Measurements from ENCODE around the gene MAPK7.

The MAPK7 gene

DNA sequence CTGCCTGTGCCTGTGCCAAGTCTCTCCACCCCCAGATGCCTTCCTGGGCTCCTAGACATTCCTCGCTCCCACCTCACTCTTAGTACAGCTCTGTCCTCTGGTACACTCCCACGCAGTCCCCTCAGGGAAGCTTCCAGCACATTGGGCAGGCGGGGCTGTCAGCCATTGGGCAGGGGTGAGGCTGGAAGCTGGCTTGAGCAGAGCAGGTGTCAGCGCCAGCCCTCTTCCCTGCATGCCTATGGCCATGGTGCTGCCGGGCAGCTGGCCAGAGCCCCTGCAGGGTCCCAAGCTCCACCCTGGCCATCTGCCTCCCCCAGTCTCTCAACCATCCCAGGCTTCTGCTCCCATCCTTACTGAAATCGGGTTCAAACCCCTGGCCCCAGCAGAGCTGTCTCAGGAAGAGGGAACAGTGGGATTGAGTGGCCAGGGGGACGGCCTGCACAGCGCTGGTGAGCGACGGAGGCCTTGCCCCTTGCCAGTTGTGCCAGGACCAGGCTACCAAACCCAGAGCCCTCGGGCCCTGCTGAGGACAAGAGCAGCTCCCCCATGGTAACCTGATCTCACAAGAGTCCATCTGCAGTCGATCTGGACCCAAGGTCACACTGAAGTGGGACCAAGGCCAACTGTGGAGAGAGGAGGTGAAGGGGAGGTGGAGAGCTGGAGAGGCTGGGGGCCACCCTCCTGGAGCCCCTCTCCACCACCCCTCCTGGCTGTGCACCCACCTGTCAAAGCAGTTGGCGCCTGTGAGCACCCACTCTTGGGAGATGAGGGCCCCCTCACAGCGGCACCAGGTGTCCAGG, 13.4 kb upstream of the MAPK7 start:
- TF ChIP-seq, protein P1, sequence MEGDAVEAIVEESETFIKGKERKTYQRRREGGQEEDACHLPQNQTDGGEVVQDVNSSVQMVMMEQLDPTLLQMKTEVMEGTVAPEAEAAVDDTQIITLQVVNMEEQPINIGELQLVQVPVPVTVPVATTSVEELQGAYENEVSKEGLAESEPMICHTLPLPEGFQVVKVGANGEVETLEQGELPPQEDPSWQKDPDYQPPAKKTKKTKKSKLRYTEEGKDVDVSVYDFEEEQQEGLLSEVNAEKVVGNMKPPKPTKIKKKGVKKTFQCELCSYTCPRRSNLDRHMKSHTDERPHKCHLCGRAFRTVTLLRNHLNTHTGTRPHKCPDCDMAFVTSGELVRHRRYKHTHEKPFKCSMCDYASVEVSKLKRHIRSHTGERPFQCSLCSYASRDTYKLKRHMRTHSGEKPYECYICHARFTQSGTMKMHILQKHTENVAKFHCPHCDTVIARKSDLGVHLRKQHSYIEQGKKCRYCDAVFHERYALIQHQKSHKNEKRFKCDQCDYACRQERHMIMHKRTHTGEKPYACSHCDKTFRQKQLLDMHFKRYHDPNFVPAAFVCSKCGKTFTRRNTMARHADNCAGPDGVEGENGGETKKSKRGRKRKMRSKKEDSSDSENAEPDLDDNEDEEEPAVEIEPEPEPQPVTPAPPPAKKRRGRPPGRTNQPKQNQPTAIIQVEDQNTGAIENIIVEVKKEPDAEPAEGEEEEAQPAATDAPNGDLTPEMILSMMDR (IDR thresholded peaks at IDR 0.05; ENCODE audit: low read depth, low read length), result no peak
- TF ChIP-seq MYC (IDR thresholded peaks at IDR 0.05; ENCODE audit: low read depth, low read length) (no peak), POLR2A (IDR thresholded peaks at IDR 0.05; ENCODE audit: extremely low read depth, insufficient read length) (no peak)
- TF ChIP-seq, protein P2, sequence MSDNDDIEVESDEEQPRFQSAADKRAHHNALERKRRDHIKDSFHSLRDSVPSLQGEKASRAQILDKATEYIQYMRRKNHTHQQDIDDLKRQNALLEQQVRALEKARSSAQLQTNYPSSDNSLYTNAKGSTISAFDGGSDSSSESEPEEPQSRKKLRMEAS (IDR thresholded peaks at IDR 0.05; ENCODE audit: low read depth, low read length), result no peak
- H3K4me3 ChIP-seq (ENCODE audit: low read depth, low read length), result no peak overlapping the region
- no peak for DNase-seq (ENCODE audit: low read depth)

DNA sequence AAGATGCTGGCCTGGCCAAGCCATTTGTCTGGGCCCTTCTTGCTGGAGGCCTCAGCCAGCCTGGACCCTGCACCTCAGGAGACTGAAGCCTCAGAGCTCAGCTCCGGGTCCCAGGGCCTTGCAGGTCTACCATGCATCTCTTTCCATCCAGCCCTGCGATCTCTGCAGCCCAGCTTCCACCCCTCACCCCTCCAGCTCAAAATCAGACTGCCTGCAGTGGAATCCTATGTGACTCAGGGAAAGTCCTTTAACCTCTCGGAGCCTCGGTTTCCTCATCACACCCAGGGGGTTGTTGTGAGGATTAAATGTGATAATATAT, 12.8 kb upstream of the MAPK7 start:
- TF ChIP-seq POLR2A (IDR thresholded peaks at IDR 0.05; ENCODE audit: extremely low read depth, insufficient read length), result no peak
- TF ChIP-seq MYC (IDR thresholded peaks at IDR 0.05; ENCODE audit: low read depth, low read length), result no peak
- no peak for DNase-seq (ENCODE audit: low read depth)
- no peak overlapping the region for H3K4me3 ChIP-seq (ENCODE audit: low read depth, low read length)

DNA sequence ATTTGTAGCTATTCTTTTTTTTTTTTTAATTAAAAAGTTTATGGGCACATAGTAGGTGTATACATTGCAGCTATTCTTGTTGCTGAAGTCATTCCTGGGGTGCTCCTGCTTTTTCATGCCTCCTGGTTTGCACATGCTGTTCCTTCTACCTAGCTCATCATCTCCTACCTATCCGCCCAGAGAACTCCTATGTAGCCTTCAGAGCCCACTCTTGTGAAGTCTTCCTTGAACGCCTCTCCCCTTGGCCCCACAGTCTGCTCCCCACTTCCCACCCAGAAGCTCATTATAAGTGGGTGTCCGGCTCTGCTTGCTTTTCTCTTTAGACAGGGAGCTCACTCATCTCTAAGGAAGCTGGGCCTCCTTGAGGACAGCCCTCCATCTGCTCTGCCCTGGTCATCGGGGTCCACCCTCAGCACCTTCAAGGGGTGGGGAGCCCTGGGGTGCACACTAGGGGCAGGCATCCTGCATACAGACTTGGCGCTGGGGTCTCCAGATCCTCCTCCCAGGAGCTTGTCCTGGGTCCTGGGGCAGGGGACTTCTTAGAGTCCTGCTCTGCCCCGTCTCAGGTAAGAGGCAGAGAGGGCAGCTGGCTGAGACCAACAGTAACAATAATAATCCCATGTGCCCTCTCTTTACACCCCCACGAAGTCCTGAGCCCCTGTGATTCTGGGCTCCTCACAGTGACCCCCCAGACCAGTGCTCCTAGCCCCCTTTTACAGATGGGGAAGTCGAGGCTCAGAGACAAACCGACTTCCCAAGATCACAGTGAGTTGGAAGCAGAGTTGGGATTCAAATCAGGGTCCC, 12.3 kb upstream of the MAPK7 start:
- TF ChIP-seq, protein P1 (IDR thresholded peaks at IDR 0.05; ENCODE audit: low read depth, low read length), result no peak
- TF ChIP-seq, protein P2 (IDR thresholded peaks at IDR 0.05; ENCODE audit: low read depth, low read length), result no peak
- TF ChIP-seq POLR2A (IDR thresholded peaks at IDR 0.05; ENCODE audit: extremely low read depth, insufficient read length), result no peak
- no peak for TF ChIP-seq MYC (IDR thresholded peaks at IDR 0.05; ENCODE audit: low read depth, low read length)
- H3K4me3 ChIP-seq (ENCODE audit: low read depth, low read length), result no peak overlapping the region
- DNase-seq (ENCODE audit: low read depth), result no peak

DNA sequence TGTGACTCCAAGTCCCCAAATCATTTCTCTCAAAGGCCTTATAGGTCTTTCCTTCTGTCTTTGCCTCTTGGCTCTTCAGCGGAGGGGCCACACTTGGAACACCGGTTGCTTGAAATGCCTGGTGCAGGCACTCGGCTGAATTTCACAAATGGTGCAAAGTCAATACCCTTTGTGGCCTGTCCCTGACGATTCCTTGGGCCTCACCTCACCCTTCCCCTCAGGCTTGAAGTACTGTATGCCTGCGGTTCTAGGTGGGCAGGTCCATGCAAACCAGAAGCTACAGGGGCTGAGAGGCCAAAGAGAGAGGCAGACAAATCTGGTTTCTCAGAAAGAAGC, 11.7 kb upstream of the MAPK7 start:
- TF ChIP-seq, protein P1 (IDR thresholded peaks at IDR 0.05; ENCODE audit: low read depth, low read length), result no peak
- TF ChIP-seq POLR2A (IDR thresholded peaks at IDR 0.05; ENCODE audit: extremely low read depth, insufficient read length) (no peak), MYC (IDR thresholded peaks at IDR 0.05; ENCODE audit: low read depth, low read length) (no peak)
- TF ChIP-seq, protein P2 (IDR thresholded peaks at IDR 0.05; ENCODE audit: low read depth, low read length), result no peak
- DNase-seq (ENCODE audit: low read depth), result no peak
- no peak overlapping the region for H3K4me3 ChIP-seq (ENCODE audit: low read depth, low read length)

DNA sequence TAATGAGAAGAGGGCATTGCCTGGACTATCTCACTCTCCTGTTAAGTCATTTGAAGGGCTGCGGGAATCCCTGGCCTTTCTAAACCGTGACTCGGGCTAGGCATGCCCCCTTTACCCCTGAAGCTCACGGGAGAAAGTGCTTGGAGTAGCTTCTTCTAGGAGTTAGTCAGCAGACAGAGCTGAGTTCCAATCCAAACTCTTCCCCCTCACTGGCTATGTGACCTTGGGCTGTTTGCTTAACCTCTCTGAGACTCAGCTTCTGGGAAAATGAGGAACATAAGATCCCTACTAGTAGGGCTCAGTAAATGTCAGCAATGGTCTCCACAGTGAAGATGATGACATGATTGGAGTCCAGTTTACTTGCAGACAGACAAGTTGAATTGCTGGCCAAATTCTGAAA, 10.1 kb upstream of the MAPK7 start:
- no peak for DNase-seq (ENCODE audit: low read depth)
- H3K4me3 ChIP-seq (ENCODE audit: low read depth, low read length), result no peak overlapping the region
- TF ChIP-seq MYC (IDR thresholded peaks at IDR 0.05; ENCODE audit: low read depth, low read length) (no peak), POLR2A (IDR thresholded peaks at IDR 0.05; ENCODE audit: extremely low read depth, insufficient read length) (no peak)
- TF ChIP-seq, protein P1 (IDR thresholded peaks at IDR 0.05; ENCODE audit: low read depth, low read length), result no peak
- TF ChIP-seq, protein P2 (IDR thresholded peaks at IDR 0.05; ENCODE audit: low read depth, low read length), result no peak

DNA sequence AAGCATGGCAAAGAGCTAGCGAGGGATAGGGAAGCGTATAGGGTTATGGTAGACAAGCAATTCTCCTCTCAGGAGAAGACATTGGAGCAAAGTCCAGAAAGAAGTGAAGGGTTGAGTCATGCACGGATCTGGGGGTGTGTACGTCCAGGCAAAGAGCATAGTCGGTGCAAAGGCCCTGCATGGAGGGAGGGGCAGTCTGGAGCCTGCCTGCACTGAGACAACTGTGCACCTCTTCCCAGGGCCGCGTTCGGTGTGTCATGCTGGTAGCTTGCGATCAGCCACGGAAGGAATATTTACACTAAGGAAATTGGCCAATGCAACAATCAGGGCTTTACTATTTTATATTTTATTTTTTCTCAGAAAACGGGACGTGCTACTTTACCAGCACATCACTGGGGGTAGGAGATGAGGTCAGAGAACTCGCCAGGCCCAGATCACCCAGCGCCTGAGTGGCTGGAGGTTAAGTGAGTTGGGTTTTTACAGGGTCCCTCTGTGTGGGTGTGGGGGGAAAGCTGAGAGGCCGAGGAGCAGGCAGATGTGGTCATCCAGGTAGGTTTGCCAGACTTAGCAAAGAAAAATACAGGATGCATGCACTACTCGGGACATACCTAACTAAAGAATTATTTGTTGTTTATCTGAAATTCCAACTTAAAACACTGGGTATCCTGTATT, 9.1 kb upstream of the MAPK7 start:
- TF ChIP-seq, protein P2 (IDR thresholded peaks at IDR 0.05; ENCODE audit: low read depth, low read length), result no peak
- TF ChIP-seq POLR2A (IDR thresholded peaks at IDR 0.05; ENCODE audit: extremely low read depth, insufficient read length) (no peak), MYC (IDR thresholded peaks at IDR 0.05; ENCODE audit: low read depth, low read length) (no peak)
- TF ChIP-seq, protein P1 (IDR thresholded peaks at IDR 0.05; ENCODE audit: low read depth, low read length), result no peak
- no peak overlapping the region for H3K4me3 ChIP-seq (ENCODE audit: low read depth, low read length)
- no peak for DNase-seq (ENCODE audit: low read depth)

Data from NB4 (cell line).